SK-N-SH treated with all-trans-retinoic acid at 6 μM for 48 hours (cell line): Measurements from ENCODE around the gene UGT1A1.

Source experiments
- CREB5 ChIP-seq: fragments of 250-450 bp; sonication (Bioruptor Pico); IDR thresholded peaks from 2 replicates; pipeline ENCODE4 v1.5.1; 2020; ENCODE audit warnings: low read depth, mild to moderate bottlenecking, moderate library complexity
- CSDC2 ChIP-seq: fragments of 250-450 bp; sonication (Bioruptor Pico); IDR thresholded peaks from 2 replicates; pipeline ENCODE4 v1.5.0; 2020; ENCODE audit warnings: mild to moderate bottlenecking, moderate library complexity
- CSRNP3 ChIP-seq: fragments of 250-450 bp; sonication (Bioruptor Pico); IDR thresholded peaks from 2 replicates; pipeline ENCODE4 v1.5.1; 2021; ENCODE audit warnings: mild to moderate bottlenecking, moderate library complexity
- ESRRG ChIP-seq: fragments of 250-450 bp; sonication (Bioruptor Pico); IDR thresholded peaks from 2 replicates; pipeline ENCODE4 v1.6.1; 2021; ENCODE audit warnings: mild to moderate bottlenecking
- GLIS3 ChIP-seq: fragments of 250-450 bp; sonication (Bioruptor Pico); IDR thresholded peaks from 2 replicates; pipeline ENCODE4 v1.5.0; 2020; ENCODE audit warnings: mild to moderate bottlenecking, moderate library complexity
- PATZ1 ChIP-seq: fragments of 250-450 bp; sonication (Bioruptor Pico); IDR thresholded peaks from 2 replicates; pipeline ENCODE4 v1.8.0; 2020; ENCODE audit warnings: mild to moderate bottlenecking, moderate library complexity, borderline replicate concordance
- RARB ChIP-seq: fragments of 250-450 bp; sonication (Bioruptor Pico); IDR thresholded peaks from 2 replicates; pipeline ENCODE4 v1.8.0; 2021; ENCODE audit warnings: mild to moderate bottlenecking, moderate library complexity
- TOX ChIP-seq: fragments of 250-450 bp; sonication (Bioruptor Pico); IDR thresholded peaks from 2 replicates; pipeline ENCODE4 v1.8.0; 2021; ENCODE audit warnings: mild to moderate bottlenecking, moderate library complexity, borderline replicate concordance
- TSHZ2 ChIP-seq: fragments of 250-450 bp; sonication (Bioruptor Pico); IDR thresholded peaks from 2 replicates; pipeline ENCODE4 v1.5.0; 2020; ENCODE audit warnings: mild to moderate bottlenecking, moderate library complexity
- ZFP3 ChIP-seq: fragments of 250-450 bp; sonication (Bioruptor Pico); IDR thresholded peaks from 2 replicates; pipeline ENCODE4 v1.5.0; 2020; ENCODE audit warnings: mild to moderate bottlenecking, moderate library complexity
- ZFP30 ChIP-seq: fragments of 450-650 bp; formaldehyde crosslinking; IDR thresholded peaks from 2 replicates; pipeline ENCODE4 v1.5.0; 2022; ENCODE audit warnings: mild to moderate bottlenecking, moderate library complexity
- ZNF70 ChIP-seq: fragments of 450-650 bp; formaldehyde crosslinking; IDR thresholded peaks from 2 replicates; pipeline ENCODE4 v1.5.0; 2020; ENCODE audit warnings: mild to moderate bottlenecking, moderate library complexity
- ZNF8 ChIP-seq: fragments of 450-650 bp; formaldehyde crosslinking; IDR thresholded peaks from 2 replicates; pipeline ENCODE4 v1.5.0; 2020; ENCODE audit warnings: mild to moderate bottlenecking, moderate library complexity

GRCh38 chr2:233791151-233791882 is 31.2 kb downstream of the UGT1A1 start:
- TF ChIP-seq ESRRG (CRISPR knock-in tag) = no peak
- no peak for TF ChIP-seq TSHZ2 (CRISPR knock-in tag)
- TF ChIP-seq ZFP30 (CRISPR knock-in tag) = no peak
- no peak for TF ChIP-seq CREB5 (CRISPR knock-in tag)
- no peak for TF ChIP-seq ZNF8 (CRISPR knock-in tag)
- no peak for TF ChIP-seq RARB (CRISPR knock-in tag)
- TF ChIP-seq ZFP3 (CRISPR knock-in tag) = no peak
- no peak for TF ChIP-seq GLIS3 (CRISPR knock-in tag)
- no peak for TF ChIP-seq CSDC2 (CRISPR knock-in tag)
- TF ChIP-seq TOX (CRISPR knock-in tag) = no peak
- no peak for TF ChIP-seq PATZ1 (CRISPR knock-in tag)
- no peak for TF ChIP-seq ZNF70 (CRISPR knock-in tag)
- TF ChIP-seq CSRNP3 (CRISPR knock-in tag) = no peak
